Stomach (tissue), 9 donors: ENCODE measurements around the gene GADD45GIP1. TPM values are rescaled to one million over a fixed set of nuclear protein-coding genes. Genes with fewer than 3 reads are reported as not detected.

Experiments
- DNase-seq, 2 donors: peaks; one replicate each; pipeline versions ENCODE4 v3.0.0 to v3.0.0-alpha.2; 2013 to 2019
- H3K27ac ChIP-seq, 5 donors: fragments of 200-600 bp in 4 of 5; sonication (generic) in 4 of 5; one replicate each; pipeline ENCODE4 v1.5.1; 2013 to 2019; ENCODE audit warnings: mild to moderate bottlenecking in 1 of 5, moderate library complexity in 1 of 5
- H3K27me3 ChIP-seq, 3 donors: fragments of 200-600 bp; sonication (generic); one replicate each; pipeline ENCODE4 v1.5.1; 2017 to 2019; ENCODE audit warnings: mixed run types in 1 of 3
- H3K36me3 ChIP-seq, 4 donors: fragments of 200-600 bp; sonication (generic); 1 replicate in 3 of 4; 2 replicates in 1 of 4; pipeline ENCODE4 v1.5.1; 2016 to 2019
- H3K4me1 ChIP-seq, 4 donors: fragments of 200-600 bp; sonication (generic); one replicate each; pipeline ENCODE4 v1.5.1; 2016 to 2019
- H3K4me3 ChIP-seq, 4 donors: fragments of 200-600 bp; sonication (generic) in 3 of 4; one replicate each; pipeline ENCODE4 v1.5.1; 2016 to 2019; ENCODE audit warnings: mild to moderate bottlenecking in 1 of 4
- H3K9me3 ChIP-seq, 4 donors: fragments of 200-600 bp; sonication (generic); one replicate each; pipeline ENCODE4 v1.5.1; 2016 to 2019
- CTCF ChIP-seq, 7 experiments: fragments of 450-650 bp in 4 of 7; fragments of 200-600 bp in 3 of 7; sonication (generic) in 3 of 7; IDR thresholded peaks; one replicate each; pipeline ENCODE4 v1.5.1; 2016 to 2019; ENCODE audit warnings: antibody characterized with exemption in 7 of 7, control low read depth in 2 of 7, mild to moderate bottlenecking in 1 of 7
- EP300 ChIP-seq: sonication (generic); formaldehyde crosslinking; IDR thresholded peaks from one replicate; pipeline ENCODE4 v1.6.1; 2017; ENCODE audit warnings: antibody characterized with exemption
- POLR2A ChIP-seq, 4 donors: fragments of 450-650 bp; IDR thresholded peaks; one replicate each; pipeline ENCODE4 v1.6.1; 2016; ENCODE audit warnings: antibody characterized with exemption in 4 of 4, control low read depth in 2 of 4, mild to moderate bottlenecking in 1 of 4, moderate library complexity in 1 of 4
- POLR2AphosphoS5 ChIP-seq, 3 donors: sonication (generic); formaldehyde crosslinking; IDR thresholded peaks; one replicate each; pipeline ENCODE4 v1.6.1; 2016; ENCODE audit warnings: antibody characterized with exemption in 3 of 3
- WGBS, 5 donors: extraction: QIAGEN DNeasy Blood & Tissue Kit in 3 of 5; methylation state at CpG; one replicate each; pipeline versions ENCODE4 v1.1.5 to v1.1.7; 2013 to 2018; 5-methylcytosine and 5-hydroxymethylcytosine counted together
- intact Hi-C: fragments of 100-400 bp; cut with DNase I; formaldehyde crosslinking; loops from one replicate; pipeline ENCODE4 v1.15.1; 2023; ENCODE audit warnings: low total_unique reads
- polyA plus RNA-seq, 3 donors: library from polyadenylated mRNA; stranded (reverse); fragments of 200-250 nt; gene quantifications; one replicate each; pipeline ENCODE4 v1.2.3, GENCODE V29; 2013
- total RNA-seq, 5 donors: library from RNA; depleted of rRNA; stranded (reverse); fragments of >200 nt; gene quantifications; one replicate each; pipeline versions ENCODE4 v1.1.0 to v1.2.3, GENCODE V29; 2014 to 2016
- donor health status: healthy with polysubstance abuse.
- donor health status: Bipolar disorder and iron deficiency.
- donor health status: healthy.

The GADD45GIP1 gene
- total and polyA plus RNA-seq, 8 donors: 1.8 to 93.3 (median 51.1) TPM

DNA sequence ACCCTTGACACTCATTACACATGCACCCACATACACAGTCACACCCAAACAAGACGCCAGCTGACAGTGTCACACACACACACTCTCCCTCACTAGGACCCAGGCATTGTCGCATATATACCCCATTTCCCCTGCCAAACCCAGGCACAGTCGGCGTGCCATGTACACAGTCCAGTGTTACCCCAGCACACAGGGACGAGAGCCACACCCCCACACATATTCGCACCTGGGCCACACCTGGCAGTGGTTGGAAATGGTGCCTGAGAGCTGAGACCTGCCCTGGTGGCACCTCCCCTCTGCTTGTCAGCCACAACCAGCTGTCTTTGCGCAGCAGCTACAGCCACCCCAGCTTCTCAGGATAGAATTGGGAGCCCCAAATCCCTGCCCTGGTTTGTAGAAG, 47.2 kb upstream of the GADD45GIP1 start:
- Histone ChIP-seq H3K27ac (peak overlapping the region; percentile 24 to 94 (median 90)), H3K9me3 (no peaks in the 10 kb centered on the region), H3K36me3 (peaks cover 0 to 5% (median under 1%) of the 10 kb centered on the region in 4 donors), H3K4me1 (peaks cover 98 to 100% (median 100%) of the 10 kb centered on the region in 4 donors), H3K4me3 (no peak overlapping the region), H3K27me3 (peaks cover 0 to 4% (median 0%) of the 10 kb centered on the region in 3 donors)
- TF ChIP-seq CTCF (IDR thresholded peaks at IDR 0.05) (no peak), POLR2AphosphoS5 (IDR thresholded peaks at IDR 0.05) (peak in 1 of 3 donors; percentile 23), POLR2A (IDR thresholded peaks at IDR 0.05) (no peak), EP300 (no peak)
- 32 to 74% (median 48%) methylated on average over 7 of the region's 7 CpGs for WGBS, 5 donors
- intact Hi-C loops: no loop called here
- DNase-seq: peak in 1 of 2 donors; percentile 72

DNA sequence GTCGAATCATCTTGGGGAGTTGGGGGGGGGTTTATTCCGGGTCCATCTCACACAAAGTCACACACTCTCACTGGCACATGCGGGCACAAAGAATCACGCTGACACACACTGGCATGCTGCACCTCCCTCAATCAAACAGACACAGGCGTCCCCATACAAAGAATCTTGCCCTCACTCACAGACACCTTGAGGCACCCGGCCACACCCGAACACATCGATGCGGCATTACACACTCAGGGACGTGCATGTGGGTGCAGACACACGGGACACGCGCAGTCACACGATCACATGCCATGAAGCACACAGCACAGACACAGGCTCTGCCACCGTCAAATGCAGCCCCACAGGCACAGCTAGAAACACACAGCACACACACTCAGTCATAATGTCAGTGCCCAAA, 46.1 kb upstream of the GADD45GIP1 start:
- Histone ChIP-seq H3K4me3 (peak overlapping the region in 3 of 4 donors; percentile 39 to 41 (median 40)), H3K36me3 (peaks cover 0 to 9% (median 8%) of the 10 kb centered on the region in 4 donors)
- WGBS, 5 donors: 29 to 62% (median 43%) methylated on average over 14 to 15 of the region's 15 CpGs

DNA sequence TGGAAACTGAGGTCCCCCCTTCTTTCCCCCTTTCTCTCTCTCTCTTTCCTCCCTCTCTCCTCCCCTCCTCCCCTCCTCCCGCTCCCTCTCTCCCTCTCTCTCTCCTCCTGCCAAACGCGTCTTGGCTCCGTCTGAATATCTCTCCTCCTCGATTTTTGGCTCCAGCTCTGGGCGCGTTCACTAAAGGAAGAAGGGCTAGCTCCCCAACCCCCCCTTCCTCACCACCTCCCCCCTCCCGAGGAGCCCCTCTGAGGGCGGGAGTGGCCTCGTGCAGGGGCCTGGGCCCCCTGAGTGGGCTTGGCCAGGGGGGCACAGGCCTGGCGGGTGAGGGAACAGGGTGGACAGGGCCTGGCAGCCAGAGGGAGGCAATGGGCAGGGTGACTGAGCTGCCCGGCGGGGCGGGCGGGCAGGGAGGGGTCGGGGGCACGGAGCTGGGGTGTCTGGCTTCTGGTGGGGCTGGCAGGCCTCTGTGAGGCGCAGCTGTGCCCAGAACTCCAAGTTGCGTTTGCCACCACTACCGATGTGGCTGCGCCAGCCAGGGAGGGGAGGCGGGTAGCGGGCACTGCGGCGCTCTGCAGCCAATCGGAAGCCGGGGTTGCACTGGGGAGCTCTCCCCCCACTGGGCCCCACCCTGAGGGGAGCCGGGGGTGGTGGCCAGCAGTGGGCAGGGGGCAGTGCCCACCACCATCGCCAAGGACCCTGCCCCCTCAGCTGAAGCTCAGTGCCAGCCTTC, 45.3 kb upstream of the GADD45GIP1 start:
- Histone ChIP-seq H3K4me1 (peaks cover 86 to 100% (median 99%) of the 10 kb centered on the region in 4 donors), H3K4me3 (peak overlapping the region; percentile 34 to 41 (median 40)), H3K9me3 (no peaks in the 10 kb centered on the region)

More for the DNA sequence above, 46.1 kb upstream of the GADD45GIP1 start:
- TF ChIP-seq POLR2A (IDR thresholded peaks at IDR 0.05) (no peak), POLR2AphosphoS5 (IDR thresholded peaks at IDR 0.05) (no peak), CTCF (IDR thresholded peaks at IDR 0.05) (no peak), EP300 (no peak)
- Histone ChIP-seq H3K9me3 (no peaks in the 10 kb centered on the region), H3K27ac (peak overlapping the region; percentile 90 to 94 (median 92)), H3K27me3 (no peaks in the 10 kb centered on the region), H3K4me1 (peaks cover 87 to 100% (median 99%) of the 10 kb centered on the region in 4 donors)
- intact Hi-C loops: no loop called here
- DNase-seq: no peak

More for the DNA sequence above, 45.3 kb upstream of the GADD45GIP1 start:
- H3K27ac ChIP-seq: peak overlapping the region; percentile 90 to 94 (median 92)
- intact Hi-C loops: no loop called here
- peaks cover 0 to 9% (median 8%) of the 10 kb centered on the region in 4 donors for H3K36me3 ChIP-seq
- peak; percentile 73 to 92 for DNase-seq
- no peaks in the 10 kb centered on the region for H3K27me3 ChIP-seq
- WGBS, 5 donors: 17 to 36% (median 28%) methylated on average over 21 to 29 of the region's 29 CpGs
- TF ChIP-seq EP300 (no peak), POLR2A (IDR thresholded peaks at IDR 0.05) (no peak), POLR2AphosphoS5 (IDR thresholded peaks at IDR 0.05) (peak in 1 of 3 donors; percentile 29), CTCF (IDR thresholded peaks at IDR 0.05) (no peak)
